IMR-90 (cell line): ENCODE data around the gene CYRIA. TPM values are rescaled to one million over a fixed set of nuclear protein-coding genes. Genes with fewer than 3 reads are reported as not detected.

Experiments used
- ATAC-seq: fragments of 200-7000 bp; cut with Tn5 transposase; 2 replicates; pipeline ENCODE4 v1.9.1; 2020; ENCODE audit warnings: low read depth, mild to moderate bottlenecking, moderate library complexity
- BruUV-seq: library from RNA; stranded (reverse); fragments of 400-500 nt; replicated peaks from 2 replicates; lab custom pipeline; 2021; lab: Mats Ljungman, UMichigan
- CTCF ChIA-PET: fragments of 300-600 bp; formaldehyde crosslinking; extraction: SDS; loops from one replicate; lab custom pipeline; 2021; ENCODE audit warnings: antibody characterized with exemption; lab: Yijun Ruan, JAX
- POLR2A ChIA-PET: fragments of 300-600 bp; sonication (Branson Sonifier 250); formaldehyde crosslinking; loops from one replicate; lab custom pipeline; 2022; ENCODE audit warnings: antibody characterized with exemption; ENCODE audit not compliant: unreplicated experiment; lab: Charles Lee
- DNase-seq: peaks from one replicate; pipeline ENCODE4 v3.0.0; 2013
- H2AFZ ChIP-seq: replicated peaks from 2 replicates; pipeline ENCODE3; 2013; ENCODE audit warnings: low read length, mild to moderate bottlenecking; ENCODE audit not compliant: poor library complexity
- H2AK5ac ChIP-seq: 2 replicates; pipeline ENCODE4 v1.6.1; 2013; ENCODE audit warnings: low read depth, low read length, inconsistent platforms
- H2AK9ac ChIP-seq: replicated peaks from 2 replicates; pipeline ENCODE3; 2013; ENCODE audit warnings: mild to moderate bottlenecking, low read depth, low read length, moderate library complexity; ENCODE audit not compliant: poor library complexity
- H2BK120ac ChIP-seq: 2 replicates; pipeline ENCODE4 v1.6.1; 2013; ENCODE audit warnings: low read depth, low read length, inconsistent platforms
- H2BK15ac ChIP-seq: 3 replicates; pipeline ENCODE4 v1.6.1; 2013; ENCODE audit warnings: low read depth, low read length, inconsistent platforms
- H2BK20ac ChIP-seq: 2 replicates; pipeline ENCODE4 v1.6.1; 2013; ENCODE audit warnings: low read depth, mild to moderate bottlenecking, inconsistent platforms, low read length, moderate library complexity
- H2BK5ac ChIP-seq: 2 replicates; pipeline ENCODE4 v1.6.1; 2013; ENCODE audit warnings: mild to moderate bottlenecking, low read depth, low read length, inconsistent platforms; ENCODE audit not compliant: poor library complexity, severe bottlenecking
- H3K14ac ChIP-seq: replicated peaks from 2 replicates; pipeline ENCODE4 v1.6.1; 2013; ENCODE audit warnings: low read depth, low read length, inconsistent platforms
- H3K18ac ChIP-seq: 2 replicates; pipeline ENCODE4 v1.6.1; 2013; ENCODE audit warnings: low read depth, low read length, control low read depth
- H3K23ac ChIP-seq: 2 replicates; pipeline ENCODE4 v1.6.1; 2013; ENCODE audit warnings: low read depth, low read length, inconsistent platforms
- H3K27ac ChIP-seq: 2 replicates; pipeline ENCODE4 v1.5.1; 2013; ENCODE audit warnings: mild to moderate bottlenecking, control low read depth, low read length; ENCODE audit not compliant: insufficient read depth
- H3K27me3 ChIP-seq: 2 replicates; pipeline ENCODE4 v1.6.1; 2013; ENCODE audit warnings: low read length; ENCODE audit not compliant: control insufficient read depth, insufficient read depth
- H3K36me3 ChIP-seq: 2 replicates; pipeline ENCODE4 v1.6.1; 2013; ENCODE audit warnings: low read length, mixed read lengths; ENCODE audit not compliant: control insufficient read depth, insufficient read depth
- H3K4ac ChIP-seq: 2 replicates; pipeline ENCODE4 v1.6.1; 2013; ENCODE audit warnings: low read depth, low read length, inconsistent platforms
- H3K4me1 ChIP-seq: 2 replicates; pipeline ENCODE4 v1.6.1; 2013; ENCODE audit warnings: low read length, mixed read lengths; ENCODE audit not compliant: control insufficient read depth, insufficient read depth
- H3K4me2 ChIP-seq: 2 replicates; pipeline ENCODE4 v1.6.1; 2013; ENCODE audit warnings: low read depth, mild to moderate bottlenecking, control low read depth, low read length, moderate library complexity
- H3K4me3 ChIP-seq: 2 replicates; pipeline ENCODE4 v1.5.1; 2013; ENCODE audit warnings: low read depth, mild to moderate bottlenecking, control low read depth, low read length, moderate library complexity; ENCODE audit not compliant: insufficient read depth
- H3K56ac ChIP-seq: 2 replicates; pipeline ENCODE4 v1.6.1; 2013; ENCODE audit warnings: low read length, inconsistent platforms; ENCODE audit not compliant: insufficient read depth; ENCODE audit errors: extremely low read depth
- H3K79me1 ChIP-seq, 2 experiments: 2 replicates each; pipeline ENCODE4 v1.6.1; 2013; ENCODE audit warnings: low read length in 2 of 2, inconsistent platforms in 1 of 2, low read depth in 1 of 2
- H3K9ac ChIP-seq: 2 replicates; pipeline ENCODE4 v1.6.1; 2013; ENCODE audit warnings: low read depth, low read length, control low read depth
- H3K9me1 ChIP-seq: 2 replicates; pipeline ENCODE4 v1.6.1; 2013; ENCODE audit warnings: low read length, inconsistent platforms; ENCODE audit not compliant: insufficient read depth
- H3K9me3 ChIP-seq: 2 replicates; pipeline ENCODE4 v1.6.1; 2013; ENCODE audit warnings: low read length; ENCODE audit not compliant: control insufficient read depth, insufficient read depth
- H4K20me1 ChIP-seq: 2 replicates; pipeline ENCODE4 v1.6.1; 2013; ENCODE audit warnings: low read length, inconsistent platforms; ENCODE audit not compliant: insufficient read depth
- H4K5ac ChIP-seq: 2 replicates; pipeline ENCODE4 v1.6.1; 2013; ENCODE audit warnings: mild to moderate bottlenecking, low read depth, low read length, control low read depth
- H4K8ac ChIP-seq, 2 experiments: 2 replicates each; pipeline ENCODE4 v1.6.1; 2013; ENCODE audit warnings: low read depth in 2 of 2, low read length in 2 of 2, control low read depth in 1 of 2, inconsistent platforms in 1 of 2
- H4K91ac ChIP-seq: 2 replicates; pipeline ENCODE4 v1.6.1; 2013; ENCODE audit warnings: low read depth, low read length, inconsistent platforms; ENCODE audit not compliant: insufficient read depth
- BHLHE40 ChIP-seq: fragments of 150-350 bp; IDR thresholded peaks from 2 replicates; pipeline ENCODE4 v1.6.1; 2016; ENCODE audit warnings: mild to moderate bottlenecking, low read depth, low read length
- CEBPB ChIP-seq: IDR thresholded peaks from 2 replicates; pipeline ENCODE4 v1.6.1; 2012; ENCODE audit warnings: low read depth, low read length, improper control_type of control experiment
- CHD1 ChIP-seq: IDR thresholded peaks from 2 replicates; pipeline ENCODE4 v1.6.1; 2012; ENCODE audit warnings: low read depth, low read length, improper control_type of control experiment
- FOS ChIP-seq: fragments of 150-350 bp; IDR thresholded peaks from 2 replicates; pipeline ENCODE4 v1.6.1; 2016; ENCODE audit warnings: low read depth, low read length
- MAFK ChIP-seq: IDR thresholded peaks from 2 replicates; pipeline ENCODE4 v1.6.1; 2012; ENCODE audit warnings: low read depth, low read length, improper control_type of control experiment
- MAZ ChIP-seq: IDR thresholded peaks from 2 replicates; pipeline ENCODE4 v1.6.1; 2012; ENCODE audit warnings: low read depth, mild to moderate bottlenecking, low read length, improper control_type of control experiment, moderate library complexity, borderline replicate concordance
- MXI1 ChIP-seq: IDR thresholded peaks from 2 replicates; pipeline ENCODE4 v1.6.1; 2012; ENCODE audit warnings: low read depth, mild to moderate bottlenecking, low read length, moderate library complexity, borderline replicate concordance
- NFE2L2 ChIP-seq: fragments of 150-350 bp; IDR thresholded peaks from 2 replicates; pipeline ENCODE4 v1.6.1; 2016; ENCODE audit warnings: low read depth, mild to moderate bottlenecking, low read length
- POLR2A ChIP-seq: IDR thresholded peaks from 2 replicates; pipeline ENCODE4 v1.6.1; 2012; ENCODE audit warnings: mild to moderate bottlenecking, low read depth, low read length
- RAD21 ChIP-seq: IDR thresholded peaks from 2 replicates; pipeline ENCODE4 v1.6.1; 2012; ENCODE audit warnings: low read length, improper control_type of control experiment
- RCOR1 ChIP-seq: IDR thresholded peaks from 2 replicates; pipeline ENCODE4 v1.6.1; 2012; ENCODE audit warnings: mild to moderate bottlenecking, low read length, improper control_type of control experiment; ENCODE audit not compliant: insufficient replicate concordance
- RFX5 ChIP-seq: IDR thresholded peaks from 2 replicates; pipeline ENCODE4 v1.8.0; 2012; ENCODE audit warnings: low read depth, mild to moderate bottlenecking, low read length, moderate library complexity
- SMC3 ChIP-seq: fragments of 150-350 bp; IDR thresholded peaks from 2 replicates; pipeline ENCODE4 v1.6.1; 2016; ENCODE audit warnings: low read depth, mild to moderate bottlenecking, antibody characterized with exemption, low read length, moderate library complexity
- WGBS, 2 experiments: methylation state at CpG; one replicate each; pipeline versions ENCODE4 v1.1.5 to v1.1.7; 2013; ENCODE audit warnings: missing lambda C conversion rate in 2 of 2; ENCODE audit not compliant: insufficient read length in 1 of 2; ENCODE audit errors: extremely low coverage in 2 of 2; 5-methylcytosine and 5-hydroxymethylcytosine counted together
- dilution Hi-C: fragments of 300-500 bp; cut with HindIII; formaldehyde crosslinking; loops from one replicate; pipeline ENCODE4 v1.14.3; 2018; ENCODE audit warnings: low sequenced_read_pairs; ENCODE audit not compliant: unreplicated experiment
- in situ Hi-C: fragments of 300-500 bp; cut with MboI; formaldehyde crosslinking; loops from 3 replicates; pipeline ENCODE4 v1.14.3; 2019; ENCODE audit warnings: low sequenced_read_pairs, inconsistent platforms, mixed read lengths
- intact Hi-C: fragments of 100-400 bp; cut with micrococcal nuclease; formaldehyde crosslinking; loops from 2 replicates; pipeline ENCODE4 v1.10.0; 2022
- polyA plus RNA-seq, 3 experiments: library from polyadenylated mRNA; depleted of rRNA; stranded (reverse); fragments of >200 nt; gene quantifications; 2 replicates each; pipeline ENCODE4 v1.2.3, GENCODE V29; 2012; ENCODE audit warnings: low replicate concordance in 1 of 3
- total RNA-seq: library from RNA; depleted of rRNA; stranded (reverse); fragments of >200 nt; gene quantifications from 2 replicates; pipeline ENCODE4 v1.2.3, GENCODE V29; 2012
- TF ChIP-seq, protein P1 (sequence below): conservative IDR thresholded peaks from 2 replicates; pipeline ENCODE4 v1.5.1; 2012; ENCODE audit warnings: mild to moderate bottlenecking, low read depth, low read length, improper control_type of control experiment
- TF ChIP-seq, protein P2 (sequence below): fragments of 150-350 bp; IDR thresholded peaks from 2 replicates; pipeline ENCODE4 v1.6.1; 2017; ENCODE audit warnings: mild to moderate bottlenecking, antibody characterized with exemption, low read length, low read depth
- TF ChIP-seq, protein P3 (sequence below): fragments of 150-350 bp; IDR thresholded peaks from 2 replicates; pipeline ENCODE4 v1.6.1; 2016; ENCODE audit warnings: low read depth, mild to moderate bottlenecking, low read length, moderate library complexity, borderline replicate concordance

CYRIA gene
- total and polyA plus RNA-seq, 2 of the 4 experiments (the other 2 are of a cell fraction): 1.7 to 3.8 TPM

DNA sequence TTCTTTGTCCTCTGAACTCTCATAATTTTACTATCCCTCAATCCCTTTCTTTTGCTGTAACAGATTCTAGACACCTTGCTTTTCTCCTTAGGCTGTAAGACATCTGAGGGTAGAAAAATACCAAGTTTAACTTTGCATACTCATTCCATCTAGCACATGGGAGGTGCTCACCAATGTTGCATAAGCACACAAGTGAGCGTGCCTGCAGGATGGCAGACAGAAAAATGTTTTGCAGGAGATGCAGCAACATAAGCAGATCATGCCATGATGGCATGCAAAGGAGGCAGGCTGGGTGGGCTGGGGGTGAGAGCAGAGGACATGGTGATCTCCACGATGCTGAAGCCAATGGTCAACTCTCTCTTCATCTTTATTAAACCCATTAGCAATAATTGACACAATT is 24.1 kb downstream of the CYRIA start:
- dilution Hi-C loops (no loop called here), in situ Hi-C loops (no loop called here), intact Hi-C loops (no loop called here)
- ChIA-PET POLR2A (no interaction called here), CTCF (no interaction called here)
- Histone ChIP-seq H4K8ac (no peak overlapping the region), H3K27me3 (no peaks in the 10 kb centered on the region), H4K20me1 (no peaks in the 10 kb centered on the region), H3K79me1 (no peaks in the 10 kb centered on the region), H3K9me3 (no peaks in the 10 kb centered on the region), H2AFZ (no peak overlapping the region), H3K36me3 (peaks cover 1% of the 10 kb centered on the region; the same call in 1 of the 2 replicates), H2BK5ac (no peak overlapping the region), H3K4me1 (peaks cover 3% of the 10 kb centered on the region; the same call in 1 of the 2 replicates), H2AK9ac (no peak overlapping the region), H3K23ac (no peak overlapping the region), H3K4me2 (no peak overlapping the region), H3K9ac (no peak overlapping the region), H3K56ac (no peak overlapping the region), H4K5ac (no peak overlapping the region), H2AK5ac (no peak overlapping the region), H3K4me3 (no peak overlapping the region), H3K27ac (no peak overlapping the region), H4K91ac (no peak overlapping the region; the same call in 1 of the 2 replicates), H3K9me1 (peaks cover 2% of the 10 kb centered on the region; the same call in 1 of the 2 replicates), H3K18ac (no peak overlapping the region), H3K14ac (no peak overlapping the region), H2BK20ac (no peak overlapping the region), H2BK120ac (no peak overlapping the region), H3K4ac (no peak overlapping the region), H2BK15ac (no peak overlapping the region)
- BruUV-seq: no TSS peak
- TF ChIP-seq RAD21: no peak
- no peak for TF ChIP-seq MAZ
- TF ChIP-seq, protein P1, sequence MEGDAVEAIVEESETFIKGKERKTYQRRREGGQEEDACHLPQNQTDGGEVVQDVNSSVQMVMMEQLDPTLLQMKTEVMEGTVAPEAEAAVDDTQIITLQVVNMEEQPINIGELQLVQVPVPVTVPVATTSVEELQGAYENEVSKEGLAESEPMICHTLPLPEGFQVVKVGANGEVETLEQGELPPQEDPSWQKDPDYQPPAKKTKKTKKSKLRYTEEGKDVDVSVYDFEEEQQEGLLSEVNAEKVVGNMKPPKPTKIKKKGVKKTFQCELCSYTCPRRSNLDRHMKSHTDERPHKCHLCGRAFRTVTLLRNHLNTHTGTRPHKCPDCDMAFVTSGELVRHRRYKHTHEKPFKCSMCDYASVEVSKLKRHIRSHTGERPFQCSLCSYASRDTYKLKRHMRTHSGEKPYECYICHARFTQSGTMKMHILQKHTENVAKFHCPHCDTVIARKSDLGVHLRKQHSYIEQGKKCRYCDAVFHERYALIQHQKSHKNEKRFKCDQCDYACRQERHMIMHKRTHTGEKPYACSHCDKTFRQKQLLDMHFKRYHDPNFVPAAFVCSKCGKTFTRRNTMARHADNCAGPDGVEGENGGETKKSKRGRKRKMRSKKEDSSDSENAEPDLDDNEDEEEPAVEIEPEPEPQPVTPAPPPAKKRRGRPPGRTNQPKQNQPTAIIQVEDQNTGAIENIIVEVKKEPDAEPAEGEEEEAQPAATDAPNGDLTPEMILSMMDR: no peak
- no peak for TF ChIP-seq NFE2L2
- TF ChIP-seq CEBPB: no peak
- no peak for TF ChIP-seq RFX5
- TF ChIP-seq, protein P2, sequence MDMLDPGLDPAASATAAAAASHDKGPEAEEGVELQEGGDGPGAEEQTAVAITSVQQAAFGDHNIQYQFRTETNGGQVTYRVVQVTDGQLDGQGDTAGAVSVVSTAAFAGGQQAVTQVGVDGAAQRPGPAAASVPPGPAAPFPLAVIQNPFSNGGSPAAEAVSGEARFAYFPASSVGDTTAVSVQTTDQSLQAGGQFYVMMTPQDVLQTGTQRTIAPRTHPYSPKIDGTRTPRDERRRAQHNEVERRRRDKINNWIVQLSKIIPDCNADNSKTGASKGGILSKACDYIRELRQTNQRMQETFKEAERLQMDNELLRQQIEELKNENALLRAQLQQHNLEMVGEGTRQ: no peak
- no peak for TF ChIP-seq MXI1
- TF ChIP-seq CHD1: no peak
- TF ChIP-seq POLR2A: no peak
- no peak for TF ChIP-seq RCOR1
- no peak for TF ChIP-seq FOS
- no peak for TF ChIP-seq MAFK
- no peak for TF ChIP-seq BHLHE40
- no peak for TF ChIP-seq SMC3
- TF ChIP-seq, protein P3, sequence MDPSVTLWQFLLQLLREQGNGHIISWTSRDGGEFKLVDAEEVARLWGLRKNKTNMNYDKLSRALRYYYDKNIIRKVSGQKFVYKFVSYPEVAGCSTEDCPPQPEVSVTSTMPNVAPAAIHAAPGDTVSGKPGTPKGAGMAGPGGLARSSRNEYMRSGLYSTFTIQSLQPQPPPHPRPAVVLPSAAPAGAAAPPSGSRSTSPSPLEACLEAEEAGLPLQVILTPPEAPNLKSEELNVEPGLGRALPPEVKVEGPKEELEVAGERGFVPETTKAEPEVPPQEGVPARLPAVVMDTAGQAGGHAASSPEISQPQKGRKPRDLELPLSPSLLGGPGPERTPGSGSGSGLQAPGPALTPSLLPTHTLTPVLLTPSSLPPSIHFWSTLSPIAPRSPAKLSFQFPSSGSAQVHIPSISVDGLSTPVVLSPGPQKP: no peak
- DNase-seq (no peak), ATAC-seq (no peak)
- no CpG with 5 or more reads among the region's 2 CpGs for WGBS, 2 experiments
